ENCODE results near the gene SFSWAP.
"Not testable (repeated sequence)": the region's sequence is repeated elsewhere in the genome, so short reads cannot be mapped to it uniquely, and the experiment has no call there.

SFSWAP gene

DNA sequence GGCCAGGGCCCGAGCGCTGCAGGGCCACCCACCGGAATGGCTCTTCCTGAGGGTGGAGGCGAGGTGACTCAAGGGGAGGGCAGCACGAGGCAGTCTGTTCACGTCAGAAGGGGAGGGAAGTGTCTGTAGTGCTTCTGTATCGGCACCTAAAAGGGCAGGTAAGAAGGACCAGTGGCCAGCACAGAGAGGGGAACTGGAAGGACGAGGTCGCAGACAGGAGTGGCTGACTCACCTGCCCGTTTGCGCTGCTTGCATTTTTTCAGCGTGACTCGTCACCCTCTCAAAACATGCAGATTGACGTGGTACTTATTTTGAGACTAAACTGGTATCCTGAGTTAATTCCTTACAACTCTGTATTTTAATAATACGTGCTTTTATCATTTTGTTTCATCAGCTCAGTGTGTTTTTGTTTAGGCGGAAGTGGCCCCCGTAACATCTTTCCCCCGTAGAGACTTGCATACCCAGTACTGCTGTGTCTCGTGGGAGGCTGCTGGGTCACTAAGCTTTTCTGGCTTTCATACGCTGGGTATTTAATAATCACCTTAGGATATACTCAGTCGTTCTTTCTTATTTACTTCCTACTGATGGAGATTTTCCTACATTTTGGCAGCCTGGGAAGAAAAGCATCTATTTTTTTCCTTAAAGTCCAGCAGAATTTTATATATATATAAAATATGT lies 26.4 kb downstream of the SFSWAP start:
- no peak for DNase-seq

DNA sequence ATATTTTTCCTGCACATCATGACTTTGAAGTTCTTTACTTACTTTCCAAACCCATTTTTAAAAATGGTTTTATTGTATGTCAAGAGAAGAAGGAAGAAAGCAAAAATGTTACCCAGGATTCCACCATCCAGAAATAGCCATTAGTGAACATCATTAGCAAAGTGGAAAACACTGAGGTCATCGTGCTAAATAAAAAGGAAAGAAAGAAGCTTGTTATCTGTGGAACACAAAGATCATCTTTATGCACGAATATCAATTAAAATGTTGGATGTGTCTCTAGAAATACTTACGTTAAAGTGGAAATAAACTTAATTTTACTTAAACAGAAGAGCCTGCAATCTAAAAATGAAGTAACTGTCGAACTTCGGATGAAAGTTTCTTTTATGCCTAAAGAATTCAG lies 27.3 kb downstream of the SFSWAP start:
- no peak for DNase-seq

DNA sequence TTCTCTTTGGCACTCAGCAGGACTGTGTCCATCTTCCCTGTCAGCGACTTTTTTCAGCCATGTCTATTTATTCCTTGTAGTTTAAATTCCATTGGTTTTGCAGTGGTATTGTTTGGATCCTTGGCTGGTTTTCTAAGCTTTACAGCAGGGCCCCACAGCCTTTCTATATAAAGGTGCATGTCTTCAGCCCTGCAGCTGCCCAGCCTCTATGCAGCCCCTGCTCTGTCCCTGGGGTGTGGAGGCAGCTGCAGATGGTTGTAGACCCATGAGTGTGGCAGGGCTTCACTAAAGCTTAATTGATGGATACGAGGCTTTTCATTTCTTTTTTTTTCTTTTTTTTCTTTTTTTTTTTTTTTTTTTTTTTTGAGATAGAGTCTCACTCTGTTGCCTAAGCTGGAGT lies 29.7 kb downstream of the SFSWAP start:
- DNase-seq = no peak

DNA sequence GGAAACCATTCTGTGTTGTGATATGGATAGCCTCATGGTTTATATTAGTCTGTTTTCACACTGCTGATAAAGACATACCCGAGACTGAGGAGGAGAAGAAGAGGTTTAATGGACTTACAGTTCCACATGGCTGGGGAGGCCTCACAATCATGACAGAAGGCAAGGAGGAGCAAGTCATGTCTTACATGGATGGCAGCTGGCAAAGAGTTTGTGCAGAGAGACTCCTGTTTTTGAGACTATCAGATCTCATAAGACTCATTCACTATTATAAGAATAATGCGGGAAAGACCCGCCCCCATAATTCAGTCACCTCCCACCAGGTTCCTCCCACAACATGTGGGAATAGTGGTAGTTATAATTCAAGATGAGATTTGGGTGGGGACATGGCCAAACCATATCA lies 31.9 kb downstream of the SFSWAP start:
- not testable (repeated sequence) for DNase-seq

DNA sequence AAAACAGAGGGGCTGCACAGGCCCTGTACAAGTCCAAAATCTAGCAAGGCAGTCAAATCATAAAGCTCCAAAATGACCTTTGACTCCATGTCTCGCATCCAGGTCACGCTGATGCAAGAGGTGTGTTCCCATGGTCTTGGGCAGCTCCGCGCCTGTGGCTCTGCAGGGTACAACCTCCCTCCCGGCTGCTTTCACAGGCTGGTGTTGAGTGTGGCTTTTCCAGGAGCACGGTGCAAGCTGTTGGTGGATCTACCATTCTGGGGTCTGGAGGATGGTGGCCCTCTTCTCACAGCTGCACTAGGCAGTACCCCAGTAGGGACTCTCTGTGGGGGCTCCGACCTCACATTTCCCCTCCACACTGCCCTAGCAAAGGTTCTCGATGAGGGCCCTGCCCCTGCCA lies 32.5 kb downstream of the SFSWAP start:
- DNase-seq = not testable (repeated sequence)

DNA sequence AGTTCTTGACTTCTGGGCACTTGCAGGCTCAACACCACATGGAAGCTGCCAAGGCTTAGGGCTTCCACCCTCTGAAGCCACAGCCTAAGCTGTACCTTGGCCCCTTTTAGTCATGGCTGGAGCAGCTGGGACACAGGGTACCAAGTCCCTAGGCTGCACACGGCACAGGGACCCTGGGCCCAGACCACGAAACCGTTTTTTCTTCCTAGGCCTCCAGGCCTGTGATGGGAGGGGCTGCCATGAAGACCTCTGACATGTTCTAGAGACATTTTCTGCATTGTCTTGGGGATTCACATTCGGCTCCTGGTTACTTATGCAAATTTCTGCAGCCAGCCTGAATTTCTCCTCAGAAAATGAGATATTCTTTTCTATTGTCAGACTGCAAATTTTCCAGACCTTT lies 33.0 kb downstream of the SFSWAP start:
- DNase-seq = not testable (repeated sequence)

DNA sequence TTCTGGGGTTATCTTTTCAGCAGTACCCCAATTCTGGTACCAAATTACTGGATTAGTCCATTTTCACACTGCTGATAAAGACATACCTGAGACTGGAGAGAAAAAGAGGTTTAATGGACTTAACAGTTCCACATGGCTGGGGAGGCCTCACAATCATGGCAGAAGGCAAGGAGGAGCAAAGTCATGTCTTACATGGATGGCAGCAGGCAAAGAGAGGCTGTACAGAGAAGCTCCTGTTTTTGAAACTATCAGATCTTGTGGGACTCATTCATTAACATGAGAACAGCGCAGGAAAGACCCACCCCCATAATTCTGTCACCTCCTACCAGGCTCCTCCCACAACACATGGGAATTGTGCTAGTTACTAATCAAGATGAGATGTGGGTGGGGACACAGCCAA lies 33.8 kb downstream of the SFSWAP start:
- DNase-seq = not testable (repeated sequence)

DNA sequence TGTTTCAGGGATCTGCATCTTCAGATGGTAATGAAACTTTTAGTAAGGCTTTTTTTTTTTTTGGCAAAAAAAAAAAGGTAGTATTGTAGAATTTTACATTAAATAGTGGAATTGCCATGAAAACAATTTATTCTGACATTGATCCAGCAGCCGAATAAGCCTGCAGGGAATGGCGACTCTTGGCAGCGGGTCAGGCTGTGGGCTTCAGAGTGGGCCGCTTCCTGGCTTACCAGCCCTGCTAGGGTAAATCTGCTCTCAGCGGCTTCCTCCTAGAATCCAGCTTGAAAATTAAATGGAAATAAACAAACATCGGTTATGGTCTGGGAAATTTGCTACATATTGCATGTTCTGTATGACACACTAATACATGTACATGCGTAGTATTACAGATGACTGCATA lies 34.8 kb downstream of the SFSWAP start:
- no peak for DNase-seq

DNA sequence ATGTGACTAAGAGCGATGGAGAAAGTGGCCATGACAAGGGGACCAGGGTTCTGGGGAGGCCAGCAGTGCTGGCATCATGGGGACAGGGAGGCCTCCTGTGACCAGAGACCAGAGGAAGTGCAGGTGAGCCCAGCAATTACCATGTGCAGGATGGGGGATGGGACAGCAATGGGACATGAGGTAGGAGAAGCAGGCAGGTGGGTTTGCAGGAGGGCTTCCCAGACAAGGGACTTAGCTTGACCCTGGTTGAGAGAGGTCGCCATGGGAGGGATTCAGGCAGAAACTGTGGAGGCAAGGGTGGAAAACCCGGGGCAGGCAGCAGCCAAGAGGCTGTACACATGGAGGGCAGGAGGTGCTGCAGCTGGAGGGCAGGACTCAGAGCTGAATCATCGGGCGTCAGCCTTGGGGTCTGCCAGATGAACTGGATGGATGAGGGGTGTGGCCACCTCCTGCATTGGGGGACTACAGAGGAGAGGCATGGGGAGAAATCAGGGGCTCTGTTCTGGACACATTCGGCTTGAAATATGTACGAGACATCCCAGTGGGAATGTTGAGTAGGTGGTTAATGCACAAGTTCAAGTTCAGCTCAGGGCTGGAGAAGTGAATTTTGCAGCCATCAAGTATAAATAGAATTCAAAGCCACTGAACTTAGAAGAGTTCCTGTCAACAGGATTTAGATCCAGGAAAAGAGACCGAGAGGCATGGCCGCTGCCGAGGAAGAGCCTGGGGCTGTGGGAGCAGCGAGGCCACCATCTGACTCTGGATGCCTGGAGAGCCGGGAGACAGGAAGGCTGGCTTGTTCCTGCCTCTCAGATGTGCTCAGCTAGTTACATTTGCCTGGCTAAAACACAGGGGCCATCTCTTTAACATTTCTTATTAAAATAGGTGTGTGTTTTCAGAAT lies 36.6 kb downstream of the SFSWAP start:
- DNase-seq = no peak

DNA sequence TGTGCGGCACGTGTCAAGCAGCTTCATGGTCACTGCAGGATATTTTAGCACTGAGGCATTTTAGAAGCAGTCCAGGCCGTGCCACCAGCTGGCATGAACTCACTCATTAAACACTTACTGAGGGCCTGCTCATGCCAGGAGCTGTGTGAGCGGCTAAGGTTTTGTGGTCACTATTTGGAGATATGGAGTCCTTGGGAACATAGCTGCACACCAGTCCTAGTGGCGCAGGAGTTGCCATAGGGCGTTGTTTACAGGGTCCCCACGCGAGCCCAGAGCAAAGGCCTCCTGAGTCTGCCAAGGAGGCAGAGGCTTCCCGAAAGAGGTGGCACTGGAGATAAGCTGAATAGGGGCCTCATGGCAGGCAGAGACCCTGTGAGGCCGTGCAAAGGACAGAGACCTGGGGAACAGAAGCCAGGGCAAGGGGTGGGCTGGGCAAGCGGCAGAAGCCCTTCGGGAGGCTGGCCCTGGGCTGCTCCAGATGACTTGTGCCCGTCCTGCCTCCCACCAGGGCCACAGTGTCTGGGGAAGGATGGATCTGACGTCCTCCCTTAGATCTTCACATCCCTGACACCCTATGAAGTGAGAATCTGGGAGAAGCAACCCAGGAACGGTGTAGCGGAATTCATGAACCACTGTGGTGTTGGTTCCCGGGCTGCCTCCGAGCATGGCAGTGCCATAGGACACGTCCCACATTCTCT lies 38.9 kb downstream of the SFSWAP start:
- DNase-seq = no peak

DNA sequence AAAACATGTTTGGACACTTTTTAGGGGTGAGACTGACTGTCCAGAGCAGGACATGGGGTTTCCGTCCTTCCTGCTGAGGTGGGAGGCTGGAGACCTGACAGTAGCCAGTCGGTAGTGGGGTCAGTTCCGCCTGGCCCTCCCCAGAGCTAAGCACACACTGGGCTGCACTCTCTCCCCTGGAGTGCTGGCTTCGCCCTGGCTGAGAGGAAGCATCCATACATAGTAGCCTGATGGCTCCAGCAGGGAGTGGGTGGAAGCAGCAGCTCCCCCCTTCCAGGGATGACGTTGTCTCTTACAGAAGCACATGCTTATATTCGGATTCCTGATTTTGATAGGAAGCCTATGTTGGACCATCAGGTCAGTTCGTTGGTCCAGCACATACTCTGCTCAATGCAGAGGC lies 40.4 kb downstream of the SFSWAP start:
- DNase-seq = no peak

DNA sequence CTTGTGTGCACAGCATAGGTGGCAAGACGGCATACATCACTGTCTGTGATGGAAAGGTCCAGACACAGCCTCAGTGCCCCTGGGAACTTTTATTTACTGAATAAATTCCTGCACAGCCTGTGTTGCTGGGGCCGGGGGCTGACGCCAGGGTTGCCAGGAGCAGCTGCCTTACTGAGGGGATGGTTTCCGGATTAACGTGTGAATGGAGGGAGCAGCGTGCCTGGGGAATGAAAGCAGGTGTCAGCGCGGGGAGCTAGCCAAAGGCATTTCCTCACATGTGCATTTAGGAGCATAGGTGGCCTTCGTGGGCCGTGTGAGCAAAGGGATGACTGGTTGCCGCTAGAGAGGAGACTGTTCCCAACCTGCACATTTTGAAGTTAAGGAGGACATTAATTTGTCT lies 41.6 kb downstream of the SFSWAP start:
- no peak for DNase-seq

DNA sequence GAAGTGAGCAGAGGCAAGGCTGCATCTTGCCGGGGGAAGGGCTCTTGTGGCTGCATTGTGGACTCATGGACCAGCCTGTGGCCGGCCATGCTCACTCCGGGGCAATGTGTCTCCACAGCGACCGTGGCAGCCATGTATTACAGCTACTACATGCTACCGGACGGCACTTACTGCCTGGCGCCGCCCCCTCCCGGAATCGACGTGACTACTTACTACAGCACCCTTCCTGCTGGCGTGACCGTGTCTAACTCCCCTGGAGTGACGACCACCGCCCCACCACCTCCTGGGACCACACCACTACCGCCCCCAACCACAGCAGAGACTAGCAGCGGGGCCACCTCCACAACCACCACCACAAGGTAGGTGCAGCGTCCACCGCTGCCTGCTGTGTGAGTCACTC lies 42.1 kb downstream of the SFSWAP start:
- no peak for DNase-seq

DNA sequence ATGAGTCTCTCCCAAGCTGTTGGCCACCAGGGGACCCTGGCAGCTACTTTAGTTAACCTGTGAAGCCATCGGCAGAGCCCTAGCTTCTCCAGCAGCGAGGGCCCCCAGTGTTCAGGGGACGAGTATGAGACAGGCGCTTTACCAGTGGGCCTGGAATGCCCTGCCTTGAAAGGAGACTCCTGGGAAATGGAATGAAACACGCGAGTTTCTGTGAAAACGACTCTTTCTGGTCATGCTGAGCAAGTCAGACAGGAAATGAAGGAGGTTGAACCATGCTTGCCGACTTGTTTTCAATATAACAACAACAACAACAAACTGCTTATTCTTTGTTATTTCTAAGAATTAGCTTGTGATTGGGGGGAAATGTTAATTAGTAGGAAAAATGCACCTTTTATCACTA lies 42.9 kb downstream of the SFSWAP start:
- DNase-seq = no peak

DNA sequence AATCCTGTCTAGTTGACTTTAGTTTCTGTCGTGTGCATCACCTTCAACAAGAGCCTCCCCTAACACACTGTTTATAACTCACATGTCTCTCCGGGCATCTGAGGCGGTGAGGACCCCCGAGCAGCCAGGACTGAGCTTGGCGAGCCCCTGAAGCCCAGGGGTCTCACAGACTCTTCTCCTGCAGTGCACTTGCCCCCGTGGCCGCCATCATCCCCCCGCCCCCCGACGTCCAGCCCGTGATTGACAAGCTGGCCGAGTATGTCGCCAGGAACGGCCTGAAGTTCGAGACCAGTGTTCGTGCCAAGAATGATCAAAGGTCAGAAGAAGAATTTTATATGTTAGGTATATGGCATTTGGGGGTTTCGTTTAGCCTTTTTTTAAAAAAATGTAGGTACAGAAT lies 43.3 kb downstream of the SFSWAP start:
- no peak for DNase-seq

DNA sequence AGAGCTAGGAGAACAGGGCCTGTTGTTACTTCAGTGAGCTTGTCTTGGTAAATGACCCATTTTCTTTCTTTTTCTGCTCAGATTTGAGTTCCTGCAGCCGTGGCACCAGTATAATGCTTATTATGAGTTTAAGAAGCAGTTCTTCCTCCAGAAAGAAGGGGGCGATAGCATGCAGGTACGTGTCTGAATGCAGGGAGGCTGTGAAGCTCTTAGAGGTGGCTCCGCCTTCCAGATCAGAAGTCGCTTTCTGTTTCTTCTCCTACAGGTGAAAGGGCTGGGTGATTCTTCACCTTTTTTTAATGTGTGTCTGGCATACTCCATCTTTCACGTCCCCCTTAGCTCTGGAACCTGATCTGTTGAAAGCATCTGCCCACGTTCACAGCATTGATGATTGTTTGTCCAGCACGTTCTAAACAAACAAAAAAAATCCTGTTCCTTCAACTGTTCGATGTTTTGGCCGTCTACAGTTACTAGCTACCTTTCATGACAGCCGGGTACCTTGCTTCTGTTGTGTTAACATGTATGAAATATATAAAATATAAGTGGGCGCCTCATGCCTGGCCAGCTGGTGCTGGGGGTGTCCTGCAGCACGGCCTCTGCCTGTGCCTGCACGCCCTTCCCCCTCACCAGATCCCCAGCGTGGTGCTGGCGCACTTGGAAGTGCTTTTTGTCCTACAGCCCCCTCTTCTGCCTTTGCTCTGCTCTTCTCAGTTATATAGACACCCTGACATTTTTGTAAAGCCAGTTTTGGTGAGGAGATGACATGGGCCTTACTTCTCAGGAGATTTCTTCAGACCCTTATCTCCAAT lies 44.6 kb downstream of the SFSWAP start:
- DNase-seq = peak; percentile 19

DNA sequence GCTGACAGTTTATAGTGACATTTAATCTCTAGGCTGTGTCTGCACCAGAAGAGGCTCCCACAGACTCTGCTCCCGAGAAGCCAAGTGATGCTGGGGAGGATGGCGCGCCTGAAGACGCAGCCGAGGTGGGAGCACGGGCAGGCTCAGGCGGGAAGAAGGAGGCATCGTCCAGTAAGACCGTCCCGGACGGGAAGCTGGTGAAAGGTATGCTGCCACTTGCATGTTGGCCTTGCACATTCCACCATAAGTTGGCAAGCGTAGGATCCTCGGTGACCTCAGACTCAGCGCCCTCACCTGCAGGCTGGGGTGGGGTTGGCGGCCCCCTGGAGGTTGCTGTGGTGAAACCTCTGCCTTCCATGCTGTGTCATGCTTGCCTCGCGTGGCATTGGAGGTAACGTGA lies 45.6 kb downstream of the SFSWAP start:
- no peak for DNase-seq

DNA sequence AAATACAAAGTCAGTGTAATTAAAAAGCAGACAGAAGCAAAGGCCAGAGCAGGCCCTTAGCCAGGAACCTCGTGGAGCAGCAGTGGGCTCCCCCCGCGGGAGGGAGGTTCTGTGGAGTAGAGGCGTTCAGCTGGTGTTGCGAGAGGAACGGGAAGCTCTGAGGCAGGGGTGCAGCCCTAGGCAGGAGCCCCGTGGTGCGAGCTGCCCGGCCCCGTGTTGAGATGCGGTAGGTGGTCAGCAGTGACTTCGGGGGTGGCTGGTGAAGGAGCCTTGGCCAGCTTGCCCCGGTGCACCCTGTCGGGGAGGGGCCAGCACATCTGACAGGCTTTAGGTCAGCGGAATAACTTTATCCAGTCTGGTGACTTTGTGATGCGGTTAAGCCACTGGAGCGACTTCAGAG lies 46.2 kb downstream of the SFSWAP start:
- no peak for DNase-seq

DNA sequence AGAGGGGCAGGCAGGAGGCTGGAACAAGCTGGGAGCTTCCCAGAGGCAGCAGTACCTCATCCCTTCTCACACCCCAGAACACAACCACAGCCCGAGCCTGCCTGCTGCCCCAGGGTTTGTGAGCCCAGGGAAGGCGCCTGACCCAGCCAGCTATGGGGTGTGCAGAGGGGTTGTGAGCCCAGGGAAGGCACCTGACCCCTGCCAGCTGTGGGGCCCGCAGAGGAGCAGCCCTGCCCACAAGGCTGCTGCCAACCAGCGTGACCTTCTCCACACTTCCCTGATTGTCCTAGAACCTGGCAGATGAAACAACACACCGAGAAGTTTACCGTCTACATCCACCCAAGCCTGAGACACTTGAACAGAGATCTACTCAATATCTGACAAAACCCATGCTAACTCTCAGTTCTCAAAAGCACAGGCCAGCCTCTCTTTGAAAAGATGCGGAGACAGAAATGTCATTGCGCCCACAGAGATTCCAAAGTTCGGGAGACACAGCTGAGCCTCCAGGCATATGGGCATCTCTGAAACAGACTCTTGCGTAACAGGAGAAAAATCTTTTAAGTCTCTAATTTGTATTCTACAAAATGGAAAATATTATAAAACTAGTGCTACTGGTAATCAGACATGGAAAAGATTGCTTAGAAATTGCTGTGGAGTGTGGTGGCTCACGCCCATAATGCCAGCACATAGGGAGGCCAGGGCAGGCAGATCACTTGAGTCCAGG lies 47.3 kb downstream of the SFSWAP start:
- DNase-seq = no peak

DNA sequence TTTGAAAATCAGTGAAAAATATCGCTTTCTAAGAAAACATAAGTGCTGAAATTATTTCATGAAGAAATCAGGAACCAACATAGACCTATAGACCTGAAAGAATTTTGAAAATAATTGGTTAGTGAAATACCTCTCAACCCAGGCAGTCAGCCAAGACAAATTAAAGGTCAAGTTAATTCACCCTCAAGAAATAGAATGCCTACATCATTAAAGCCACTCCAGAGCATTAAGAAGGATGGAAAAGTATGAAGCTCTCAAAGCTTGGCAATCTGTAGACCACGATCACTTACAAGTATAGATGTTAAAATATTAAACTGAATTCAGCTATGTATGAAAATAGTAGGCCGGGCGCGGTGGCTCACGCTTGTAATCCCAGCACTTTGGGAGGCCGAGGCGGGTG lies 48.3 kb downstream of the SFSWAP start:
- peak; percentile 25 for DNase-seq

DNA sequence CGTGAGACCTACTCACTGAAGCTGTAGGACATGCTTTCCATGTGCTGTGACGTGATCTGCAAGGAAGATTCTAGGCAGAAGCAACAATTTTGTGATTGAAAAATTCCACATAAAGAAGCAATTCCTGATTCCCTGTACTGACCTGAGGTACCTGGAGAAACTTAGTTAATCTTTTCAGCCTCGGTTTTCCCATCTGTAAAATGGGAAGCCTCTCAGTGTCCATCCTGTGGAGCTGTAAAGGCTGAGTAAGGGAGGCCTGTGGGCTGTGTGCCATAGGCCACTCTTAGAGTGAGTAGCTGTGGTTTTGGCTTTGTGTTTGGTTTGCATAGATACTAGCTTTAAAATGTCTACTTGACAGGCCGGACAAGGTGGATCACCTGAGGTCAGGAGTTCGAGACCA lies 50.7 kb downstream of the SFSWAP start:
- no peak for DNase-seq

DNA sequence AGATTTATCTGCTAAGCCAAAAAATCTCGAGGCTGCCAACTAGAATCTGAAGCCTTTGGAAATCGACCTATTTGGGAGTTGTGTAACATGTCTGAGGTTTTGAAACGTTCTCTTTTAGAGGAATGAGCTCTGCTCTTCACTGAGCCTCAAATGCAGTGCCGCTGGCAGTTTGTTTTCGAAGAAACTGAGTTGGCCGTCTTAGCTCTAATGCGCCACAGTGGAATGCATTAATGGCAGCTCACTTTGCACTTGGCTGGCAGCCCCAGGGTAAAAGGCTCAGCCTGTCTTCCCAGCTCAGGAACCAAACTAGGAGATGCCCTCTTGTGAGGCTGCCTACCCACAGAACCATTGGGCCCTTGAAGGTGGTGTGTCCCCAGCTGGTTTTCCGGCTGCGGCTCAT lies 53.8 kb downstream of the SFSWAP start:
- DNase-seq = no peak
